Endothelial cell of umbilical vein (primary cell): ENCODE measurements around the gene LSM2. TPM values are rescaled to one million over a fixed set of nuclear protein-coding genes. Genes with fewer than 3 reads are reported as not detected.

Experiments
- BruUV-seq: library from RNA; stranded (reverse); fragments of 400-500 nt; replicated peaks from 2 replicates; lab custom pipeline; 2021; lab: Mats Ljungman, UMichigan
- CTCF ChIA-PET: fragments of 300-600, 350-600 bp; sonication (Branson Sonifier 250); formaldehyde crosslinking; loops from one replicate; lab custom pipeline; 2021; ENCODE audit warnings: antibody characterized with exemption, inconsistent platforms; lab: Charles Lee
- POLR2A ChIA-PET: fragments of 300-600, 350-600 bp; sonication (Branson Sonifier 250); formaldehyde crosslinking; loops from one replicate; lab custom pipeline; 2021; ENCODE audit warnings: antibody characterized with exemption, inconsistent platforms; lab: Charles Lee
- DNase-seq: peaks from one replicate; pipeline ENCODE4 v3.0.0-alpha.2; 2011; ENCODE audit warnings: low read depth, low spot score
- FAIRE-seq: peaks from 2 replicates; lab custom pipeline; 2011; peaks lifted over from hg19 to GRCh38; lab: Jason Lieb, UNC
- H2AFZ ChIP-seq: 2 replicates; pipeline ENCODE4 v1.6.0; 2012; ENCODE audit warnings: low read depth, low read length, control low read depth, inconsistent platforms
- H3K27ac ChIP-seq: 2 replicates; pipeline ENCODE4 v1.5.1; 2011; ENCODE audit warnings: low read depth, mild to moderate bottlenecking, control low read depth, low read length, moderate library complexity; ENCODE audit not compliant: insufficient read depth
- H3K27me3 ChIP-seq, 2 experiments: 2 replicates each; pipeline versions ENCODE4 v1.6.0 to v1.6.1; 2011; ENCODE audit warnings: low read length in 2 of 2, mixed read lengths in 1 of 2; ENCODE audit not compliant: control insufficient read depth in 2 of 2, insufficient read depth in 2 of 2
- H3K36me3 ChIP-seq, 2 experiments: 2 replicates in 1 of 2; 3 replicates in 1 of 2; pipeline ENCODE4 v1.5.1; 2011; ENCODE audit warnings: low read length in 2 of 2, mild to moderate bottlenecking in 1 of 2, moderate library complexity in 1 of 2; ENCODE audit not compliant: control insufficient read depth in 2 of 2, insufficient read depth in 2 of 2; ENCODE audit errors: extremely low read depth in 1 of 2
- H3K4me1 ChIP-seq: 3 replicates; pipeline ENCODE4 v1.5.1; 2011; ENCODE audit warnings: mild to moderate bottlenecking, low read length; ENCODE audit not compliant: control insufficient read depth, insufficient read depth; ENCODE audit errors: extremely low read depth
- H3K4me2 ChIP-seq: 2 replicates; pipeline ENCODE4 v1.6.1; 2011; ENCODE audit warnings: low read length, control low read depth, mixed read lengths; ENCODE audit not compliant: insufficient read depth
- H3K4me3 ChIP-seq, 3 experiments: fragments of 200-600 bp in 1 of 3; sonication (generic), shearing (Covaris generic) in 1 of 3; replicated peaks in 1 of 3; 2 replicates each; pipeline ENCODE4 v1.5.1; 2011 to 2016; ENCODE audit warnings: control low read depth in 3 of 3, low read length in 3 of 3, mild to moderate bottlenecking in 2 of 3, inconsistent platforms in 1 of 3, low read depth in 1 of 3, moderate library complexity in 1 of 3; ENCODE audit not compliant: insufficient read depth in 1 of 3
- H3K79me2 ChIP-seq: 2 replicates; pipeline ENCODE4 v1.6.0; 2012; ENCODE audit warnings: low read length, inconsistent platforms; ENCODE audit not compliant: control insufficient read depth, insufficient read depth
- H3K9ac ChIP-seq: replicated peaks from 2 replicates; pipeline ENCODE3; 2011; ENCODE audit warnings: low read length, control low read depth; ENCODE audit not compliant: insufficient read depth; ENCODE audit errors: extremely low read depth
- H3K9me1 ChIP-seq: replicated peaks from 3 replicates; pipeline ENCODE4 v1.6.0; 2011; ENCODE audit warnings: mild to moderate bottlenecking, low read length; ENCODE audit not compliant: control insufficient read depth, insufficient read depth; ENCODE audit errors: extremely low read depth
- H3K9me3 ChIP-seq: replicated peaks from 2 replicates; pipeline ENCODE4 v1.5.1; 2012; ENCODE audit warnings: low read length, inconsistent platforms; ENCODE audit not compliant: control insufficient read depth, insufficient read depth
- H4K20me1 ChIP-seq: replicated peaks from 2 replicates; pipeline ENCODE3; 2011; ENCODE audit warnings: mild to moderate bottlenecking, low read length; ENCODE audit not compliant: control insufficient read depth, insufficient read depth; ENCODE audit errors: extremely low read depth
- EZH2 ChIP-seq: IDR thresholded peaks from 2 replicates; pipeline ENCODE4 v1.6.1; 2012; ENCODE audit warnings: borderline replicate concordance, low read depth, mild to moderate bottlenecking, moderate library complexity, low read length, inconsistent platforms; ENCODE audit not compliant: severe bottlenecking
- FOS ChIP-seq: IDR thresholded peaks from 2 replicates; pipeline ENCODE4 v1.6.1; 2011; ENCODE audit warnings: mild to moderate bottlenecking, low read length, moderate library complexity, borderline replicate concordance; ENCODE audit not compliant: insufficient read depth
- GATA2 ChIP-seq: IDR thresholded peaks from 2 replicates; pipeline ENCODE4 v1.7.0; 2011; ENCODE audit warnings: low read depth, mild to moderate bottlenecking, moderate library complexity, mixed read lengths, low read length; ENCODE audit not compliant: insufficient read length, insufficient read depth
- JUN ChIP-seq: IDR thresholded peaks from 2 replicates; pipeline ENCODE4 v1.6.1; 2011; ENCODE audit warnings: borderline replicate concordance, low read depth; ENCODE audit not compliant: insufficient read length, insufficient read depth
- MYC ChIP-seq: IDR thresholded peaks from one replicate; pipeline ENCODE4 v1.6.1; 2011; ENCODE audit warnings: mild to moderate bottlenecking, low read depth, low read length
- POLR2A ChIP-seq: IDR thresholded peaks from 2 replicates; pipeline ENCODE4 v1.6.1; 2012; ENCODE audit warnings: low read depth, mild to moderate bottlenecking, control low read depth, low read length
- POLR2AphosphoS5 ChIP-seq: IDR thresholded peaks from 2 replicates; pipeline ENCODE4 v1.6.1; 2012; ENCODE audit warnings: low read depth, mild to moderate bottlenecking, control low read depth, low read length, moderate library complexity; ENCODE audit not compliant: insufficient read depth
- dilution Hi-C: fragments of 300-500 bp; cut with MboI; formaldehyde crosslinking; loops from one replicate; pipeline ENCODE4 v1.15.0; 2019; ENCODE audit warnings: low sequenced_read_pairs; ENCODE audit not compliant: extremely low pct_ligation_motif_present
- intact Hi-C: fragments of 100-400 bp; cut with micrococcal nuclease; formaldehyde crosslinking; loops from one replicate; pipeline ENCODE4 v1.10.0; 2022
- polyA plus RNA-seq, 4 experiments: library from polyadenylated mRNA; depleted of rRNA in 3 of 4; stranded (reverse) in 3 of 4; unstranded in 1 of 4; fragments of >200 nt; gene quantifications; 2 replicates each; pipeline versions ENCODE4 v1.2.1 to v1.2.3, GENCODE V29; 2011 to 2012; ENCODE audit warnings: missing spikeins in 1 of 4
- total RNA-seq: library from RNA; stranded (reverse); gene quantifications from 2 replicates; pipeline ENCODE4 v1.2.3, GENCODE V29; 2021
- TF ChIP-seq, protein P1 (sequence below), 2 donors: IDR thresholded peaks; 1 replicate in 1 of 2; 2 replicates in 1 of 2; pipeline ENCODE4 v1.5.1; 2011; ENCODE audit warnings: low read length in 2 of 2, mild to moderate bottlenecking in 2 of 2, moderate library complexity in 2 of 2, control low read depth in 1 of 2, inconsistent platforms in 1 of 2, low read depth in 1 of 2; ENCODE audit not compliant: insufficient read depth in 1 of 2; ENCODE audit errors: extremely low read depth in 1 of 2
- TF ChIP-seq, protein P2 (sequence below): IDR thresholded peaks from 2 replicates; pipeline ENCODE4 v1.6.1; 2011; ENCODE audit not compliant: insufficient read depth, insufficient read length

LSM2 gene
- total and polyA plus RNA-seq, 2 donors (not counting 3 experiments of a cell fraction or from before 2014, with no cell fraction given), result 78.1 to 86.0 TPM

GRCh38 chr6:31795616-31796298 is 11.0 kb downstream of the LSM2 start, which contains the start of gene VARS1:
Gene VARS1 (minus strand): TSS chr6:31795752. CDS start chr6:31795217, 535 bp downstream.
- peak within 1 kb of the TSS; percentile 95 for H3K9ac ChIP-seq
- H3K4me1 ChIP-seq, result peaks cover 15% of the 10 kb centered on the region
- dilution Hi-C loops, result no loop called here
- FAIRE-seq (peak; percentile 95), DNase-seq (peak; percentile 87)
- no peaks in the 10 kb centered on the region for H4K20me1 ChIP-seq
- ChIA-PET CTCF (interaction anchor here (0.6 to 3.0 kb wide), 19 partner anchors 11 to 250 kb away, joined by 3 to 28 read pairs (median 4); partner anchors contain the start of genes ATP6V1G2, C6orf47, CLIC1 and HSPA1A), POLR2A (interaction anchor here (1.0 to 1.1 kb wide), 3 partner anchors 11 to 32 kb away, joined by 6 to 13 read pairs (median 11); partner anchors contain the start of genes HSPA1A, HSPA1B, HSPA1L and LSM2)
- intact Hi-C loops, result loop anchor here (1.0 to 2.0 kb wide), 6 partner anchors 11 to 92 kb away; partner anchors contain the start of genes ABHD16A, HSPA1A, HSPA1B and HSPA1L
- peaks cover 0 to 4% of the 10 kb centered on the region in 2 experiments for H3K36me3 ChIP-seq
- no peaks in the 10 kb centered on the region for H3K9me3 ChIP-seq
- BruUV-seq, result no TSS peak
- H3K4me3 ChIP-seq, result peak within 1 kb of the TSS; percentile 49 to 71 (median 67)
- no peak for TF ChIP-seq GATA2
- TF ChIP-seq JUN, result no peak
- no peak for TF ChIP-seq EZH2
- TF ChIP-seq, protein P1, sequence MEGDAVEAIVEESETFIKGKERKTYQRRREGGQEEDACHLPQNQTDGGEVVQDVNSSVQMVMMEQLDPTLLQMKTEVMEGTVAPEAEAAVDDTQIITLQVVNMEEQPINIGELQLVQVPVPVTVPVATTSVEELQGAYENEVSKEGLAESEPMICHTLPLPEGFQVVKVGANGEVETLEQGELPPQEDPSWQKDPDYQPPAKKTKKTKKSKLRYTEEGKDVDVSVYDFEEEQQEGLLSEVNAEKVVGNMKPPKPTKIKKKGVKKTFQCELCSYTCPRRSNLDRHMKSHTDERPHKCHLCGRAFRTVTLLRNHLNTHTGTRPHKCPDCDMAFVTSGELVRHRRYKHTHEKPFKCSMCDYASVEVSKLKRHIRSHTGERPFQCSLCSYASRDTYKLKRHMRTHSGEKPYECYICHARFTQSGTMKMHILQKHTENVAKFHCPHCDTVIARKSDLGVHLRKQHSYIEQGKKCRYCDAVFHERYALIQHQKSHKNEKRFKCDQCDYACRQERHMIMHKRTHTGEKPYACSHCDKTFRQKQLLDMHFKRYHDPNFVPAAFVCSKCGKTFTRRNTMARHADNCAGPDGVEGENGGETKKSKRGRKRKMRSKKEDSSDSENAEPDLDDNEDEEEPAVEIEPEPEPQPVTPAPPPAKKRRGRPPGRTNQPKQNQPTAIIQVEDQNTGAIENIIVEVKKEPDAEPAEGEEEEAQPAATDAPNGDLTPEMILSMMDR (IDR thresholded peaks at IDR 0.05; ENCODE audit: extremely low read depth in 1 of 2, insufficient read depth in 1 of 2, low read depth in 1 of 2, low read length in 2 of 2), result peak; percentile 78 to 88
- no peak for TF ChIP-seq FOS
- TF ChIP-seq MYC, result peak; percentile 34
- peak; percentile 88 for TF ChIP-seq POLR2AphosphoS5
- TF ChIP-seq, protein P2, sequence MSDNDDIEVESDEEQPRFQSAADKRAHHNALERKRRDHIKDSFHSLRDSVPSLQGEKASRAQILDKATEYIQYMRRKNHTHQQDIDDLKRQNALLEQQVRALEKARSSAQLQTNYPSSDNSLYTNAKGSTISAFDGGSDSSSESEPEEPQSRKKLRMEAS, result peak; percentile 83
- TF ChIP-seq POLR2A, result no peak
- peak within 1 kb of the TSS; percentile 78 for H2AFZ ChIP-seq
- no peaks in the 10 kb centered on the region for H3K27me3 ChIP-seq
- peak within 1 kb of the TSS; percentile 82 for H3K4me2 ChIP-seq
- peak within 1 kb of the TSS; percentile 89 for H3K27ac ChIP-seq
- peaks cover 18% of the 10 kb centered on the region for H3K79me2 ChIP-seq
- H3K9me1 ChIP-seq, result no peaks in the 10 kb centered on the region
